Upper lobe of left lung (tissue), 6 donors: ENCODE measurements around the gene HERC3. TPM values are rescaled to one million over a fixed set of nuclear protein-coding genes. Genes with fewer than 3 reads are reported as not detected.
A peak's percentile ranks its signal among the peaks of the same experiment; 100 is the strongest.

ENCODE experiments used
- ATAC-seq, 2 donors: fragments of 200-7000 bp; cut with Tn5 transposase; one replicate each; pipeline ENCODE4 v1.9.1; 2022; ENCODE audit warnings: mild to moderate bottlenecking in 2 of 2, moderate library complexity in 2 of 2; ENCODE audit not compliant: low FRiP score in 2 of 2
- DNase-seq, 2 donors: peaks; one replicate each; pipeline ENCODE4 v3.0.0-alpha.2; 2019 to 2020
- H3K27ac ChIP-seq, 4 donors: fragments of 200-600 bp; sonication (generic); one replicate each; pipeline ENCODE4 v1.5.1; 2016 to 2019
- H3K27me3 ChIP-seq, 4 donors: fragments of 200-600 bp; sonication (generic); one replicate each; pipeline ENCODE4 v1.5.1; 2017 to 2019
- H3K36me3 ChIP-seq, 4 donors: fragments of 200-600 bp; sonication (generic); one replicate each; pipeline ENCODE4 v1.5.1; 2016 to 2019
- H3K4me1 ChIP-seq, 4 donors: fragments of 200-600 bp; sonication (generic); one replicate each; pipeline ENCODE4 v1.5.1; 2018 to 2019
- H3K4me3 ChIP-seq, 4 donors: fragments of 200-600 bp; sonication (generic); one replicate each; pipeline ENCODE4 v1.5.1; 2017 to 2019; ENCODE audit warnings: mild to moderate bottlenecking in 2 of 4, moderate library complexity in 1 of 4
- H3K9me3 ChIP-seq, 4 donors: fragments of 200-600 bp; sonication (generic); one replicate each; pipeline ENCODE4 v1.5.1; 2018 to 2019
- EP300 ChIP-seq, 4 donors: sonication (generic); formaldehyde crosslinking; IDR thresholded peaks; one replicate each; pipeline ENCODE4 v1.5.1; 2017; ENCODE audit warnings: antibody characterized with exemption in 4 of 4, control low read depth in 2 of 4
- POLR2A ChIP-seq, 4 donors: fragments of 450-650 bp; IDR thresholded peaks; one replicate each; pipeline ENCODE4 v1.5.1; 2016 to 2017; ENCODE audit warnings: antibody characterized with exemption in 4 of 4, mild to moderate bottlenecking in 2 of 4
- POLR2AphosphoS5 ChIP-seq, 2 donors: sonication (generic); formaldehyde crosslinking; IDR thresholded peaks; one replicate each; pipeline ENCODE4 v1.5.1; 2017; ENCODE audit warnings: antibody characterized with exemption in 2 of 2
- WGBS, 2 donors: methylation state at CpG; one replicate each; pipeline ENCODE4 v1.1.5; 2017 to 2018; 5-methylcytosine and 5-hydroxymethylcytosine counted together
- small RNA-seq, 4 donors: library from RNA; depleted of rRNA; stranded (forward); fragments of <200 nt; gene quantifications; one replicate each; pipeline ENCODE3, GENCODE V24; 2016
- total RNA-seq, 6 donors: library from RNA; depleted of rRNA in 4 of 6; stranded (reverse); fragments of >200 nt in 4 of 6; gene quantifications; one replicate each; pipeline versions ENCODE4 v1.1.0 to v1.2.1, GENCODE V29; 2016 to 2021
- TF ChIP-seq, protein P1 (sequence below), 6 experiments: fragments of 450-650 bp in 4 of 6; fragments of 200-600 bp in 2 of 6; sonication (generic) in 2 of 6; IDR thresholded peaks; one replicate each; pipeline ENCODE4 v1.5.1; 2016 to 2019; ENCODE audit warnings: antibody characterized with exemption in 6 of 6
- donor health status: DM: no; HTN: no; CAD: no; lungs with moderate emphysema.
- donor health status: DM: no; HTN: yes; CAD: no; lungs with severe emphysema.

HERC3 gene
- total RNA-seq, 6 donors from 2014 or later: 37.5 to 103 (median 49.7) TPM

DNA sequence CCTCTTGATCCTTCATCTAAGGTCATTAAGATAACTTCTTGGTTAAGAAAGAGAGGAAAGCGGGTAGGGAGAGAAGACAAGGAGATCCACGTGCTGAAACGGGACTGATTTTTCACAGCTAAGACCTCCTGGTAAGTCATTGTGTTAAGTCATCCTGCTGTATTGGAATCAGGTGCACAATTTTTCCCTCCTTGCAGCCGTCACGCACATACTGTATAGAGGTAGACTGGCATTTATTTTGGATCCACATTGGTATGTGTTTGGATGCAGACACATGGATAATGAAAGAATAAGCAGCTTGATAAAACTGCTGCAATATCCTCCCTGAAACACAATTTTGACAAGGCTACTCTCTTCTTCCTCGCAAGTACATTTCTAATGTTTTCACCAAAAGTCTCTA, 165.5 kb downstream of the HERC3 start:
- Histone ChIP-seq H3K27me3 (no peaks in the 10 kb centered on the region), H3K36me3 (peaks cover 0 to 22% (median 0%) of the 10 kb centered on the region in 4 donors), H3K9me3 (no peaks in the 10 kb centered on the region), H3K4me1 (peaks cover 0 to 8% (median 0%) of the 10 kb centered on the region in 4 donors), H3K27ac (no peak overlapping the region), H3K4me3 (peak overlapping the region in 1 of 4 donors; percentile 5)
- DNase-seq (no peak), ATAC-seq (no peak)
- TF ChIP-seq, protein P1, sequence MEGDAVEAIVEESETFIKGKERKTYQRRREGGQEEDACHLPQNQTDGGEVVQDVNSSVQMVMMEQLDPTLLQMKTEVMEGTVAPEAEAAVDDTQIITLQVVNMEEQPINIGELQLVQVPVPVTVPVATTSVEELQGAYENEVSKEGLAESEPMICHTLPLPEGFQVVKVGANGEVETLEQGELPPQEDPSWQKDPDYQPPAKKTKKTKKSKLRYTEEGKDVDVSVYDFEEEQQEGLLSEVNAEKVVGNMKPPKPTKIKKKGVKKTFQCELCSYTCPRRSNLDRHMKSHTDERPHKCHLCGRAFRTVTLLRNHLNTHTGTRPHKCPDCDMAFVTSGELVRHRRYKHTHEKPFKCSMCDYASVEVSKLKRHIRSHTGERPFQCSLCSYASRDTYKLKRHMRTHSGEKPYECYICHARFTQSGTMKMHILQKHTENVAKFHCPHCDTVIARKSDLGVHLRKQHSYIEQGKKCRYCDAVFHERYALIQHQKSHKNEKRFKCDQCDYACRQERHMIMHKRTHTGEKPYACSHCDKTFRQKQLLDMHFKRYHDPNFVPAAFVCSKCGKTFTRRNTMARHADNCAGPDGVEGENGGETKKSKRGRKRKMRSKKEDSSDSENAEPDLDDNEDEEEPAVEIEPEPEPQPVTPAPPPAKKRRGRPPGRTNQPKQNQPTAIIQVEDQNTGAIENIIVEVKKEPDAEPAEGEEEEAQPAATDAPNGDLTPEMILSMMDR (IDR thresholded peaks at IDR 0.05): no peak
- TF ChIP-seq EP300 (IDR thresholded peaks at IDR 0.05): no peak
- no peak for TF ChIP-seq POLR2AphosphoS5 (IDR thresholded peaks at IDR 0.05)
- TF ChIP-seq POLR2A (IDR thresholded peaks at IDR 0.05): no peak
- WGBS, 2 donors: 84 to 86% methylated on average over 6 of the region's 6 CpGs

Small RNA genes within 50 kb of the gene (small RNA-seq; reads per million reads assigned to genes)
- 0 reads per million in 4 donors for gene RF02115
- 0 reads per million in 4 donors for gene RNU6-33P

Other genes with a start within 250 kb of the HERC3 start
- gene HERC6, start 213.6 kb upstream of the HERC3 start, total RNA-seq: 10 to 100 TPM in 4 of 6 donors, 1 to 10 TPM in 2; 6.7 to 27.2 (median 13.1) TPM
- gene HERC5, start 135.4 kb upstream of the HERC3 start, total RNA-seq: 10 to 100 TPM in 3 of 6 donors, 1 to 10 TPM in 3; 4.3 to 18.1 (median 9.8) TPM
- 10 to 100 TPM; 24.1 to 71.4 (median 62.0) TPM for gene PYURF, start 68.7 kb upstream of the HERC3 start, total RNA-seq
- 1 to 10 TPM in 5 of 6 donors, not detected in 1; 1.5 to 3.0 (median 2.8) TPM for gene NAP1L5, start 105.3 kb downstream of the HERC3 start, total RNA-seq